Osteoblast (primary cell): Measurements from ENCODE around the gene PHLDB1. TPM values are rescaled to one million over a fixed set of nuclear protein-coding genes. Genes with fewer than 3 reads are reported as not detected.
A peak's percentile ranks its signal among the peaks of the same experiment; 100 is the strongest.
"Not testable (repeated sequence)": the region's sequence is repeated elsewhere in the genome, so short reads cannot be mapped to it uniquely, and the experiment has no call there.

Experiments
- DNase-seq: peaks from one replicate; pipeline ENCODE4 v3.0.0; 2011; ENCODE audit warnings: low spot score, mixed read lengths; ENCODE audit not compliant: insufficient read length; ENCODE audit errors: missing footprints
- H2AFZ ChIP-seq: 2 replicates; pipeline ENCODE4 v1.6.0; 2011; ENCODE audit warnings: mild to moderate bottlenecking, low read length
- H3K27ac ChIP-seq: 2 replicates; pipeline ENCODE4 v1.5.1; 2011; ENCODE audit warnings: mild to moderate bottlenecking, low read depth, low read length, moderate library complexity
- H3K27me3 ChIP-seq: 2 replicates; pipeline ENCODE4 v1.6.0; 2012; ENCODE audit warnings: mild to moderate bottlenecking, control low read depth, inconsistent platforms, low read length, moderate library complexity; ENCODE audit not compliant: insufficient read depth
- H3K36me3 ChIP-seq: 2 replicates; pipeline ENCODE4 v1.5.1; 2011; ENCODE audit warnings: mild to moderate bottlenecking, low read length, control low read depth, moderate library complexity; ENCODE audit not compliant: insufficient read depth
- H3K4me1 ChIP-seq: 2 replicates; pipeline ENCODE4 v1.5.1; 2011; ENCODE audit warnings: mild to moderate bottlenecking, low read length, control low read depth, moderate library complexity; ENCODE audit not compliant: insufficient read depth
- H3K4me2 ChIP-seq: 2 replicates; pipeline ENCODE4 v1.6.0; 2011; ENCODE audit warnings: mild to moderate bottlenecking, low read length; ENCODE audit not compliant: insufficient read depth
- H3K4me3 ChIP-seq: fragments of 200-600 bp; sonication (generic); 3 replicates; pipeline ENCODE4 v1.5.1; 2012; ENCODE audit warnings: mild to moderate bottlenecking, low read length, inconsistent platforms; ENCODE audit not compliant: insufficient read depth
- H3K79me2 ChIP-seq: 2 replicates; pipeline ENCODE4 v1.6.0; 2012; ENCODE audit warnings: mild to moderate bottlenecking, low read length, control low read depth, inconsistent platforms; ENCODE audit not compliant: insufficient read depth
- H3K9me3 ChIP-seq: 2 replicates; pipeline ENCODE4 v1.5.1; 2011; ENCODE audit warnings: low read depth, low read length, control low read depth
- H4K20me1 ChIP-seq: 2 replicates; pipeline ENCODE4 v1.6.0; 2012; ENCODE audit warnings: mild to moderate bottlenecking, low read length, control low read depth; ENCODE audit not compliant: insufficient read depth
- total RNA-seq: library from RNA; depleted of rRNA; stranded (reverse); fragments of >200 nt; gene quantifications from 2 replicates; pipeline ENCODE4 v1.2.3, GENCODE V29; 2012
- TF ChIP-seq, protein P1 (sequence below): IDR thresholded peaks from 2 replicates; pipeline ENCODE4 v1.5.1; 2011; ENCODE audit warnings: mild to moderate bottlenecking, low read depth, low read length, moderate library complexity; ENCODE audit errors: extremely low read depth

The PHLDB1 gene
- total RNA-seq, 1 donor: 96.3 TPM

DNA sequence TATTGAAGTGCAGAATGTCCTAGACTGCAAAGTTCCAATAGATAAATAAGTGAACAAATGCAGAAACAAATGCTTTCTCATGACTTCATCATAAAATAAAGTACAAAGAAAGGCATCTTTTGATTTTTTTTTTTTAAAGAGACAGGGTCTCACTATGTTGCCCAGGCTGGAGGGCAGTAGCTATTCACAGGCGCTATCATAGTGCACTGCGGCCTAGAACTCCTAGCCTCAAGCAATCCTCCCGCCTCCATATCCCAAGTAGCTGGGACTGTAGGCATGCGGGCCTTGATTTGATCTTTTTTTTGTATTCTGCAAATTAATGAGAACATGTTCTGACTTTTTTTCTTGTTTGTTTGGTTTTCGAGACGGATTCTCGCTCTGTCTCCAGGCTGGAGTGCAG, 32.8 kb upstream of the PHLDB1 start:
- Histone ChIP-seq H2AFZ (no peak overlapping the region), H4K20me1 (peaks cover 61% of the 10 kb centered on the region), H3K4me2 (peak overlapping the region; percentile 98), H3K4me1 (peaks cover 37% of the 10 kb centered on the region), H3K4me3 (peak overlapping the region; percentile 93), H3K9me3 (no peaks in the 10 kb centered on the region), H3K27ac (peak overlapping the region; percentile 98), H3K79me2 (peaks cover 82% of the 10 kb centered on the region), H3K36me3 (peaks cover 6% of the 10 kb centered on the region), H3K27me3 (no peaks in the 10 kb centered on the region)
- TF ChIP-seq, protein P1, sequence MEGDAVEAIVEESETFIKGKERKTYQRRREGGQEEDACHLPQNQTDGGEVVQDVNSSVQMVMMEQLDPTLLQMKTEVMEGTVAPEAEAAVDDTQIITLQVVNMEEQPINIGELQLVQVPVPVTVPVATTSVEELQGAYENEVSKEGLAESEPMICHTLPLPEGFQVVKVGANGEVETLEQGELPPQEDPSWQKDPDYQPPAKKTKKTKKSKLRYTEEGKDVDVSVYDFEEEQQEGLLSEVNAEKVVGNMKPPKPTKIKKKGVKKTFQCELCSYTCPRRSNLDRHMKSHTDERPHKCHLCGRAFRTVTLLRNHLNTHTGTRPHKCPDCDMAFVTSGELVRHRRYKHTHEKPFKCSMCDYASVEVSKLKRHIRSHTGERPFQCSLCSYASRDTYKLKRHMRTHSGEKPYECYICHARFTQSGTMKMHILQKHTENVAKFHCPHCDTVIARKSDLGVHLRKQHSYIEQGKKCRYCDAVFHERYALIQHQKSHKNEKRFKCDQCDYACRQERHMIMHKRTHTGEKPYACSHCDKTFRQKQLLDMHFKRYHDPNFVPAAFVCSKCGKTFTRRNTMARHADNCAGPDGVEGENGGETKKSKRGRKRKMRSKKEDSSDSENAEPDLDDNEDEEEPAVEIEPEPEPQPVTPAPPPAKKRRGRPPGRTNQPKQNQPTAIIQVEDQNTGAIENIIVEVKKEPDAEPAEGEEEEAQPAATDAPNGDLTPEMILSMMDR: no peak
- DNase-seq: no peak

DNA sequence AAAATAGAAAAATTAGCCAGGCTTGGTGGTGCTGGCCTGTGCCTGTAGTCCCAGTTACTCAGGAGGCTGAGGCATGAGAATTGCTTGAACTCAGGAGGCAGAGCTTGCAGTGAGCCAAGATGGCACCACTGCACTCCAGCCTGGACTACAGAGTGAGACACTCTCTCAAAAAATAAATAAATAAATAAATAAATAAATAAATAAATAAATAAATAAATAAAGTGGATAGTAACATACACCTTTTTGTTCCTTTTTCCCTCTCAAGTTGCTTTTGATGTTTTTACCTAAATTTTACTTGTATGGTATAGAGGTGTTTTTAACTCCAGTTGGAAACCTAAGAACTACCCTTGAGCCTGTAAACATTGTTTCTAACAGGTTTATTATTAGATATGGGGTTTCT, 29.4 kb upstream of the PHLDB1 start:
- DNase-seq, H3K9me3 ChIP-seq, H3K4me2 ChIP-seq, H3K4me3 ChIP-seq, H3K27me3 ChIP-seq, H2AFZ ChIP-seq, H3K27ac ChIP-seq: not testable (repeated sequence)
- H4K20me1 ChIP-seq: peaks cover 91% of the 10 kb centered on the region
- peaks cover 30% of the 10 kb centered on the region for H3K36me3 ChIP-seq
- H3K4me1 ChIP-seq: peaks cover 37% of the 10 kb centered on the region
- H3K79me2 ChIP-seq: peaks cover 97% of the 10 kb centered on the region

DNA sequence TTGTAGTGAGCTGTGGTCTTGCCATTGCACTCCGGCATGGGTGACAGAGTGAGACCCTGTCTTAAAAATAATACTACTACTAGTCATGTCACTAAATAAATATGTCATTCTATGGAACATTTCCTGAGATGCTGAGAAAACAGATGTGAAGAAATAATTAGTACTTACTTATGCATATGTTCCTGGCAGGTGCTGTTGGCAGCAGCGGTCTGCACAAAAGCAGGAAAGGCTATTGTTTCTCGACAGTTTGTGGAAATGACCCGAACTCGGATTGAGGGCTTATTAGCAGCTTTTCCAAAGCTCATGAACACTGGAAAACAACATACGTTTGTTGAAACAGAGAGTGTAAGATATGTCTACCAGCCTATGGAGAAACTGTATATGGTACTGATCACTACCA, 26.4 kb upstream of the PHLDB1 start:
- no peak overlapping the region for H2AFZ ChIP-seq
- TF ChIP-seq, protein P1: no peak
- DNase-seq: no peak
- no peak overlapping the region for H3K4me3 ChIP-seq
- H3K79me2 ChIP-seq: peaks cover 89% of the 10 kb centered on the region
- H4K20me1 ChIP-seq: peaks cover 74% of the 10 kb centered on the region
- H3K9me3 ChIP-seq: no peaks in the 10 kb centered on the region
- H3K27me3 ChIP-seq: no peaks in the 10 kb centered on the region
- no peak overlapping the region for H3K4me2 ChIP-seq
- peaks cover 61% of the 10 kb centered on the region for H3K36me3 ChIP-seq
- no peak overlapping the region for H3K27ac ChIP-seq
- peaks cover 18% of the 10 kb centered on the region for H3K4me1 ChIP-seq

DNA sequence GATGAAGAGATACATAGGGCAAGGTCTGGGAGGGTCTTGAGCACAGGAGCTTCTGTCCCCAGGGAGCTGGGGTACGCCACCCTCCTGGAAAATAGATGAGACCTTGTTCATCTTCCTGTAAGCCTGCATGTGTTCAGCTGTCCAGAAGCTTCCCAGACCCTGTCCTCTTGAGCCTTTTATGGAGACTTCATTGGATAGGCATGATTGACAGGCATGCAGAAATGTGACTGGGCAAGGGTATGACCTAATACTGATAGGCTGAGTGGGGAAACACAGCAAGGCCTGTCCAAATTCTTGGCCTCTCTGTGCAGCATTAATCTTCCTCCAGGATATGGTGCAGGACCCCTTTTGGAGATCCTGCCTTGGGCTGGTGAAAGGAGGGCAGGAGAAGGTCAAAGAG, 19.5 kb upstream of the PHLDB1 start:
- peaks cover 50% of the 10 kb centered on the region for H3K79me2 ChIP-seq
- TF ChIP-seq, protein P1: no peak
- peaks cover 96% of the 10 kb centered on the region for H3K36me3 ChIP-seq
- H2AFZ ChIP-seq: no peak overlapping the region
- no peaks in the 10 kb centered on the region for H3K9me3 ChIP-seq
- no peak overlapping the region for H3K4me2 ChIP-seq
- no peak overlapping the region for H3K27ac ChIP-seq
- peaks cover 41% of the 10 kb centered on the region for H4K20me1 ChIP-seq
- no peaks in the 10 kb centered on the region for H3K27me3 ChIP-seq
- no peak for DNase-seq
- H3K4me1 ChIP-seq: peaks cover 11% of the 10 kb centered on the region
- no peak overlapping the region for H3K4me3 ChIP-seq
